OCI-LY3 (cell line): ENCODE measurements around the gene MXRA8.

Experiments used
- H2AFZ ChIP-seq: fragments of 200-600, 300-600 bp; shearing (Covaris generic); 2 replicates; pipeline ENCODE4 v1.6.0; 2014; ENCODE audit warnings: antibody characterized with exemption, low read depth, low read length
- H3K27ac ChIP-seq: fragments of 200-600, 300-600 bp; sonication (generic); 2 replicates; pipeline ENCODE4 v1.5.1; 2014; ENCODE audit warnings: mild to moderate bottlenecking, low read length, moderate library complexity, mixed read lengths
- H3K27me3 ChIP-seq: fragments of 200-600, 300-600 bp; sonication (generic); 2 replicates; pipeline ENCODE4 v1.6.1; 2014; ENCODE audit warnings: low read depth, low read length, mixed read lengths
- H3K36me3 ChIP-seq: fragments of 200-600, 300-600 bp; sonication (generic); replicated peaks from 2 replicates; pipeline ENCODE3; 2014; ENCODE audit warnings: low read depth, low read length, mixed read lengths
- H3K4me1 ChIP-seq: fragments of 300-600, 200-600 bp; sonication (generic); 2 replicates; pipeline ENCODE4 v1.6.1; 2014; ENCODE audit warnings: low read length, mixed read lengths
- H3K4me2 ChIP-seq: fragments of 200-600, 300-600 bp; sonication (generic); 2 replicates; pipeline ENCODE4 v1.6.1; 2014; ENCODE audit warnings: low read length, mixed read lengths
- H3K4me3 ChIP-seq: fragments of 300-600, 200-600 bp; sonication (generic); 2 replicates; pipeline ENCODE4 v1.5.1; 2014; ENCODE audit warnings: antibody characterized with exemption, mild to moderate bottlenecking, low read length, moderate library complexity
- H3K79me2 ChIP-seq: fragments of 300-600, 200-600 bp; shearing (Covaris generic); 2 replicates; pipeline ENCODE4 v1.6.1; 2014; ENCODE audit warnings: mild to moderate bottlenecking, low read length, mixed read lengths
- H3K9ac ChIP-seq: fragments of 300-600, 200-600 bp; shearing (Covaris generic); 2 replicates; pipeline ENCODE4 v1.6.0; 2014; ENCODE audit warnings: mild to moderate bottlenecking, low read length, moderate library complexity
- H3K9me3 ChIP-seq: fragments of 200-600, 300-600 bp; shearing (Covaris generic); 2 replicates; pipeline ENCODE4 v1.6.1; 2014; ENCODE audit warnings: low read length, mixed read lengths; ENCODE audit not compliant: insufficient read depth
- H4K20me1 ChIP-seq: fragments of 200-600, 300-600 bp; sonication (generic); 2 replicates; pipeline ENCODE4 v1.6.1; 2016; ENCODE audit warnings: low read length, mixed read lengths; ENCODE audit not compliant: insufficient read depth
- CTCF ChIP-seq: fragments of 200-600, 300-600 bp; sonication (generic); IDR thresholded peaks from 2 replicates; pipeline ENCODE4 v1.5.1; 2014; ENCODE audit warnings: antibody characterized with exemption, low read length, low read depth
- EZH2phosphoT487 ChIP-seq: fragments of 200-600 bp; shearing (Covaris generic); IDR thresholded peaks from 2 replicates; pipeline ENCODE4 v1.6.1; 2018; ENCODE audit warnings: antibody characterized with exemption, mixed run types, low read depth

Gene MXRA8

GRCh38 chr1:1374929-1375662 is 16.7 kb upstream of the MXRA8 start, which contains the start of gene AURKAIP1:
Gene AURKAIP1, minus strand, starts transcription at chr1:1375207. Its CDS starts 451 bp downstream, at chr1:1374756.
- H3K36me3 ChIP-seq, result peaks cover 16% of the 10 kb centered on the region
- peak within 1 kb of the TSS; percentile 64 for H3K4me2 ChIP-seq
- peaks cover 36% of the 10 kb centered on the region for H3K79me2 ChIP-seq
- peak within 1 kb of the TSS; percentile 74 for H3K27ac ChIP-seq
- H4K20me1 ChIP-seq, result no peaks in the 10 kb centered on the region
- TF ChIP-seq EZH2phosphoT487 (no peak), CTCF (peak; percentile 12; the same call in 1 of the 2 replicates)
- H3K4me3 ChIP-seq, result peak within 1 kb of the TSS; percentile 92
- no peak within 1 kb of the TSS; the same call in 1 of the 2 replicates for H2AFZ ChIP-seq
- H3K27me3 ChIP-seq, result no peaks in the 10 kb centered on the region
- H3K9me3 ChIP-seq, result no peaks in the 10 kb centered on the region
- H3K4me1 ChIP-seq, result peaks cover 23% of the 10 kb centered on the region
- H3K9ac ChIP-seq, result peak within 1 kb of the TSS; percentile 90

- Histone ChIP-seq H3K9ac (peak overlapping the region; percentile 90), H3K36me3 (peaks cover 16% of the 10 kb centered on the region), H4K20me1 (no peaks in the 10 kb centered on the region), H3K27ac (peak overlapping the region; percentile 74), H3K27me3 (no peaks in the 10 kb centered on the region), H3K4me3 (peak overlapping the region; percentile 92), H3K4me1 (peaks cover 23% of the 10 kb centered on the region), H3K4me2 (peak overlapping the region; percentile 64), H3K79me2 (peaks cover 36% of the 10 kb centered on the region), H3K9me3 (no peaks in the 10 kb centered on the region), H2AFZ (no peak overlapping the region)
- TF ChIP-seq CTCF, result no peak
- no peak for TF ChIP-seq EZH2phosphoT487
Observed at GRCh38 chr1:1374589-1374928, 16.2 kb upstream of the MXRA8 start.

- Histone ChIP-seq H3K27me3 (no peaks in the 10 kb centered on the region), H3K79me2 (peaks cover 36% of the 10 kb centered on the region), H3K4me3 (peak overlapping the region; percentile 92), H3K9me3 (no peaks in the 10 kb centered on the region), H3K9ac (peak overlapping the region; percentile 90), H2AFZ (no peak overlapping the region), H3K27ac (no peak overlapping the region), H3K4me1 (peaks cover 23% of the 10 kb centered on the region), H4K20me1 (no peaks in the 10 kb centered on the region), H3K36me3 (peaks cover 16% of the 10 kb centered on the region), H3K4me2 (peak overlapping the region; percentile 64)
- TF ChIP-seq CTCF (no peak), EZH2phosphoT487 (no peak)
Observed at GRCh38 chr1:1373815-1374588, 15.6 kb upstream of the MXRA8 start.

GRCh38 chr1:1373051-1373814 is 14.9 kb upstream of the MXRA8 start:
- peak overlapping the region; percentile 64 for H3K4me2 ChIP-seq
- TF ChIP-seq EZH2phosphoT487 (no peak), CTCF (no peak)
- peaks cover 23% of the 10 kb centered on the region for H3K4me1 ChIP-seq
- H3K36me3 ChIP-seq, result peaks cover 16% of the 10 kb centered on the region
- peaks cover 36% of the 10 kb centered on the region for H3K79me2 ChIP-seq
- 0 out of 2 replicates have a peak overlapping the region, but pooled peaks have one; percentile 92 for H3K4me3 ChIP-seq
- no peaks in the 10 kb centered on the region for H4K20me1 ChIP-seq
- H3K9me3 ChIP-seq, result no peaks in the 10 kb centered on the region
- no peak overlapping the region for H3K9ac ChIP-seq
- no peak overlapping the region for H3K27ac ChIP-seq
- no peaks in the 10 kb centered on the region for H3K27me3 ChIP-seq
- no peak overlapping the region for H2AFZ ChIP-seq
